Measurements from ENCODE around the gene NAV3.
A peak's percentile ranks its signal among the peaks of the same experiment; 100 is the strongest.

NAV3 gene

DNA sequence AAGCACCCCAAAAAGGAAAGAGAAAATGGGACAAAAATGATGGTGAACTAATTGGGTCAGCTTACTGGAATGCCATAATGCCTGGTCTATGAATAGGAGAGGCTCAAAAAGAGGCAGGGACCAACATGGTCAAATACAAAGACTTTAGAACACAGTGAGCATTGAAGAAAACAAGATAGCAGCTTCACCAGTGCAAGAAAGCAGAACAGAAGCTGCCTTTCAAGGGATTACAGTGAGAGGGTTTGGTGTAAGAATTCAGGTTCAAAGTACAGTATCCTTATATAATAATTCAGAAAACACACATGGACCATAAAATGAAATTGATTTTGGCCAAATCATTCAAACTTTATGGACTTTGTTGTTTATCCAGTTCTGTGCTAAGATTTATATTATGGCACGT lies 162.1 kb downstream of the NAV3 start:
- no peak overlapping the region for H3K4me3 ChIP-seq (ENCODE audit: low read depth, low read length)
- no peak for TF ChIP-seq CTCF (IDR thresholded peaks at IDR 0.05; ENCODE audit: low read depth, low read length, missing control alignments)
- no peak for DNase-seq (ENCODE audit: low read depth)
- in situ Hi-C loops (cut with HindIII; ENCODE audit: low sequenced_read_pairs) = no loop called here

- no peak overlapping the region for H3K4me3 ChIP-seq (ENCODE audit: low read depth, low read length)
- TF ChIP-seq CTCF (IDR thresholded peaks at IDR 0.05; ENCODE audit: low read depth, low read length, missing control alignments) = no peak
- in situ Hi-C loops (cut with HindIII; ENCODE audit: low sequenced_read_pairs) = no loop called here
- no peak for DNase-seq (ENCODE audit: low read depth)
Measured at GRCh38 chr12:77993658-77994057, 163.0 kb downstream of the NAV3 start.

GRCh38 chr12:77995436-77996167 lies 164.9 kb downstream of the NAV3 start:
- in situ Hi-C loops (cut with HindIII; ENCODE audit: low sequenced_read_pairs) = no loop called here
- TF ChIP-seq CTCF (IDR thresholded peaks at IDR 0.05; ENCODE audit: low read depth, low read length, missing control alignments) = no peak
- peak; percentile 82 for DNase-seq (ENCODE audit: low read depth)
- no peak overlapping the region for H3K4me3 ChIP-seq (ENCODE audit: low read depth, low read length)

DNA sequence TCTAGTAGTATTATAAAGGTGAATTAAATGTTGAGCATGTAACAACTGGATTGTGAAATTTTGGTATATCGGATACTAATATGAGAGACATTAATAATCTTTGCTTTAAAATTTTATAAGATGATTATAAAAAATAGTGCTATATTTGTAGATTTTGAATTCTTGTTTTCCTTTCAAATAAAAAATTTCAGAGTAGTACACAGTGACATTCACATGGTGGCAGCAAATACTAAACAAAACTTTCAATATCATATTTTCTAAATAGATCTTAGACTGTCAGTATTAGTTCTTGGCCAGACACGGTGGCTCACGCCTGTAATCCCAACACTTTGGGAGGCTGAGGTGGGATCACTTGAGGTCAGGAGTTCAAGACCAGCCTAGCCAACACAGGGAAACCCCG lies 166.0 kb downstream of the NAV3 start:
- in situ Hi-C loops (cut with HindIII; ENCODE audit: low sequenced_read_pairs) = no loop called here
- no peak for DNase-seq (ENCODE audit: low read depth)
- H3K4me3 ChIP-seq (ENCODE audit: low read depth, low read length) = no peak overlapping the region
- no peak for TF ChIP-seq CTCF (IDR thresholded peaks at IDR 0.05; ENCODE audit: low read depth, low read length, missing control alignments)

DNA sequence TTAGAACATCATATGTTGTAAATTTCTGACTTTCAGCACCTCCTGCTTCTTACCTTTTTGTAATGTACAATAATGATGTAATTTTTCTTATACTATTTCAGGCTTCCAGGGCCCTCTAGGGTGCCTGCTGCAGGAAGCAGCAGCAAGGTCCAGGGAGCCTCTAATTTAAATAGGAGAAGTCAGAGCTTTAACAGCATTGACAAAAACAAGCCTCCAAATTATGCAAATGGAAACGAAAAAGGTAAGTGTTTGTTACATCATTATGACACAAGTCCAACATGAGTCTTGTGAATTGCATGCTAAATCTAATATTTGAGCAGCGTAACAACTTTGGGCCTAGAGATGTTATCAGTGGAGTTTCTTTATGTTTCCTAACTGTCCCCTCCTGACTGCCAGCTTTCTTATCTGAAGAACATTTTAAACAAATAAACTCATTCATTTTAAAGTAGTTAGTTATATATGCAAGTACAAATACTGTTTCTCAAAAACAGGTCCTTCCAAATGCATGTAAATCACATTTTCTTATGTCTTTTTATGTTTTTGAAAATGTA lies 167.6 kb downstream of the NAV3 start:
- no peak overlapping the region for H3K4me3 ChIP-seq (ENCODE audit: low read depth, low read length)
- TF ChIP-seq CTCF (IDR thresholded peaks at IDR 0.05; ENCODE audit: low read depth, low read length, missing control alignments) = no peak
- in situ Hi-C loops (cut with HindIII; ENCODE audit: low sequenced_read_pairs) = no loop called here
- DNase-seq (ENCODE audit: low read depth) = no peak

- no peak for DNase-seq (ENCODE audit: low read depth)
- in situ Hi-C loops (cut with HindIII; ENCODE audit: low sequenced_read_pairs) = no loop called here
- H3K4me3 ChIP-seq (ENCODE audit: low read depth, low read length) = no peak overlapping the region
- TF ChIP-seq CTCF (IDR thresholded peaks at IDR 0.05; ENCODE audit: low read depth, low read length, missing control alignments) = no peak
Measured at GRCh38 chr12:77999074-77999715, 168.5 kb downstream of the NAV3 start.
